ENCODE measurements around the gene MAP3K7.

The MAP3K7 gene

GRCh38 chr6:90586836-90587638 is at the start of gene MAP3K7:
TSS of gene MAP3K7 (minus strand) at chr6:90587072. CDS start at chr6:90586883, 189 bp downstream.
- TF ChIP-seq GATA1 (IDR thresholded peaks at IDR 0.05; ENCODE audit: low read depth, low read length) (no peak), POLR2A (IDR thresholded peaks at IDR 0.05; ENCODE audit: low read length) (peak; percentile 84)

DNA sequence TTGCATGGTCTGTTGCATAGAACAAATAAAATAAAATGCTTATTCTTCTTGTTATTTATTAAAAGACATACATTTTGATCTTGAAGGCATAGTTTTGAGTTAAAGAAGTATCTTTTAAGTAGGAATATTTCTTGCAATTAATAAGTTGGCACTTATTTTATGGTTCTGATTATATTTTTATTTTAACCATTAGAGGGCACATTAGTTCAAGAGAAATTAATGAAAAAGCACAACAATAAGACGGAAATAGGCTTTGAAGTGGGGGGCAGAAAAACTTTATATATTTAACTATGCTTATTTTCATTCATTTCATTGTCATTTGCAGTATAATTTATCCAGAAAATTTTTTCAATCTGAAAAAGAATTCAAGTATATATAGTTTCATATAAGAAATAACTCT is 44.2 kb upstream of the MAP3K7 start:
- DNase-seq, result no peak
- TF ChIP-seq POLR2A (IDR thresholded peaks at IDR 0.05; ENCODE audit: low read length) (no peak), GATA1 (IDR thresholded peaks at IDR 0.05; ENCODE audit: low read depth, low read length) (no peak)

More at GRCh38 chr6:90586836-90587638, at the start of gene MAP3K7:
- DNase-seq, result peak; percentile 97 to 98

- DNase-seq, result no peak
- TF ChIP-seq POLR2A (IDR thresholded peaks at IDR 0.05; ENCODE audit: low read length) (no peak), GATA1 (IDR thresholded peaks at IDR 0.05; ENCODE audit: low read depth, low read length) (no peak)
Measured at GRCh38 chr6:90621581-90621980, 34.7 kb upstream of the MAP3K7 start.

DNA sequence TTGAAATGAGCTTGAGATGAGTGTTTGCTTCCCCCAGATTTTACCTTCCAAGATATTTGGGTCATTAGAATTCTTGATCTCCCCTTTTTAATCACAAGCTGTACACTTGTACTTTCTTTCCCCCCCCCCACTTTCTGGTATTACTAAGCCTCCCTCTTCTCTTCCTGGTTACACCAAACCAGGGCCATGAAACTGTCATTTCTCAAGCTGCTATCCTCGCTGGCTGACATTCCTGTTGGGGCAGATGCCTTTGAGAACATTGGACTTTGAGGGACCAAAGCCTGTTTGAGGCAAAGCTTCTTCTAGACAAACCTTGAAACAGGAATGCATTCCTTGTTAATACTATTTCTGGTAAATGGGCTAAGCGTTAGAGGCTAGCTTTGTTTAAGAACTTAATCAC is 32.3 kb upstream of the MAP3K7 start:
- no peak for DNase-seq
- TF ChIP-seq POLR2A (IDR thresholded peaks at IDR 0.05; ENCODE audit: low read length) (no peak), GATA1 (IDR thresholded peaks at IDR 0.05; ENCODE audit: low read depth, low read length) (no peak)

GRCh38 chr6:90612313-90612680 is 25.4 kb upstream of the MAP3K7 start:
- TF ChIP-seq GATA1 (IDR thresholded peaks at IDR 0.05; ENCODE audit: low read depth, low read length) (no peak), POLR2A (IDR thresholded peaks at IDR 0.05; ENCODE audit: low read length) (no peak)
- DNase-seq, result no peak

GRCh38 chr6:90611543-90612312 is 24.9 kb upstream of the MAP3K7 start:
- DNase-seq, result no peak
- TF ChIP-seq GATA1 (IDR thresholded peaks at IDR 0.05; ENCODE audit: low read depth, low read length), result no peak
- no peak for TF ChIP-seq POLR2A (IDR thresholded peaks at IDR 0.05; ENCODE audit: low read length)

- DNase-seq, result peak; percentile 50 to 54
Measured at GRCh38 chr6:90610751-90611542, 24.1 kb upstream of the MAP3K7 start.

DNA sequence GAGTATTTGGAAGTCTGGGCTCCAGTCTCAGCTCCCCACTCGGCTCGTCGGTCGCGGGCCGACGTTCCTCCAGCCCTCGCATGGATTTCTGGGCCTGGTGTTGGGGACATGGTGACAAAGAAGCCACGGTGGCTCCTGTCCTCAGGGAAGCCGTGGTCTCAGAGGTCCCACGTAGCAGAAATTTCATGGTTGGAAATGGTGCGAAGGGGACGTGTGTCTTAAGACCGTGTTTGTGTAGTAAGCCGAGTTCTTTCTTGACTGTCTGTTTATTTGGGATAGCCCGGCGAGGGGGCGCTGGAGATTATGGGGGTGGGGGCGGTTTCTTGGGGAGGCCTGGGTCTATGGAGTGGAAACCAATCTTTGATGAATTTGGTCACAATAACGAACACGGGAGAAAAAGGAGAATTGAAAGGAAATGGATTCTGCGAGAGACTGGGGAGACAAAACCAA is 23.5 kb upstream of the MAP3K7 start:
- peak in 1 of 2 experiments; percentile 18 for DNase-seq
- TF ChIP-seq POLR2A (IDR thresholded peaks at IDR 0.05; ENCODE audit: low read length) (no peak), GATA1 (IDR thresholded peaks at IDR 0.05; ENCODE audit: low read depth, low read length) (no peak)

More at GRCh38 chr6:90610751-90611542, 24.1 kb upstream of the MAP3K7 start:
- TF ChIP-seq GATA1 (IDR thresholded peaks at IDR 0.05; ENCODE audit: low read depth, low read length), result no peak
- no peak for TF ChIP-seq POLR2A (IDR thresholded peaks at IDR 0.05; ENCODE audit: low read length)

- TF ChIP-seq POLR2A (IDR thresholded peaks at IDR 0.05; ENCODE audit: low read length) (no peak), GATA1 (IDR thresholded peaks at IDR 0.05; ENCODE audit: low read depth, low read length) (no peak)
- DNase-seq, result peak in 1 of 2 experiments; percentile 9
Measured at GRCh38 chr6:90605749-90606340, 19.0 kb upstream of the MAP3K7 start.

DNA sequence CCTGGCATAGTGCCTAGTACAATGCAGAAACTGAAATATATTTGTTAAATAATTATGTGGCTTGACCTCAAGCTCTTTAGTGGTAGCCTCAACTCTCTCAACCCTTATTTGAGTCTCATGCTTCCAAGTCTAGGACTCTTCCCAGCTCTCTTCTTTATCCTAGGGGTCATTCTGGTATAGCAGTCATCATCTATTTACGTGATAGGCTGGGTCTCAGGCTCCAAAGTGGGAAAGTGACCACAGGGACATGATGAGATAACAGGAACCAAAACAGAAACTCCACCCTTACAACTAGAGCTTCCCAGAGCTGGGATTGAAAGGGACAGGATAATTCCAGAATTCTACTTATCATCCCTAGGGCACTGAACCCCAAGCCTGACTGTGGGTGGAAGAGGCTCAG is 17.7 kb upstream of the MAP3K7 start:
- TF ChIP-seq GATA1 (IDR thresholded peaks at IDR 0.05; ENCODE audit: low read depth, low read length) (no peak), POLR2A (IDR thresholded peaks at IDR 0.05; ENCODE audit: low read length) (no peak)
- no peak for DNase-seq

DNA sequence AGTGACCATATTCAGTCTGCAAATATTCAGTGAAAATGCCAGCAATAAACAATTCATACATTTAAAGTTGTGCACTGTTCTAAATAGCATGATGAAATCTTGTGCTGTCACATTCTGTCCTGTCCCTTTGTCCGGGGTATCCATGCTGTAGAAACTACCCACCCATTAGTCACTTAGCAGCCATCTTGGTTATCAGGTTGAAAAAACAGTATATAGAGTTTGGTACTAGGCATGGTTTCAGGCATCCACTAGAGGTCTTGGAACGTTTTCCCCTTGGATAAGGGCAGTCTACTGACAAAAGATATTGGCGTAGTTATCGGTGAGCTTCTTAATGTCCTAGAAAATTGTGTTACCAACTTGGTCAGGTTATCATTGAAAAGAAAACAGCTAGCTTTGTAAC is 12.3 kb upstream of the MAP3K7 start:
- DNase-seq, result no peak
- TF ChIP-seq GATA1 (IDR thresholded peaks at IDR 0.05; ENCODE audit: low read depth, low read length) (no peak), POLR2A (IDR thresholded peaks at IDR 0.05; ENCODE audit: low read length) (no peak)

DNA sequence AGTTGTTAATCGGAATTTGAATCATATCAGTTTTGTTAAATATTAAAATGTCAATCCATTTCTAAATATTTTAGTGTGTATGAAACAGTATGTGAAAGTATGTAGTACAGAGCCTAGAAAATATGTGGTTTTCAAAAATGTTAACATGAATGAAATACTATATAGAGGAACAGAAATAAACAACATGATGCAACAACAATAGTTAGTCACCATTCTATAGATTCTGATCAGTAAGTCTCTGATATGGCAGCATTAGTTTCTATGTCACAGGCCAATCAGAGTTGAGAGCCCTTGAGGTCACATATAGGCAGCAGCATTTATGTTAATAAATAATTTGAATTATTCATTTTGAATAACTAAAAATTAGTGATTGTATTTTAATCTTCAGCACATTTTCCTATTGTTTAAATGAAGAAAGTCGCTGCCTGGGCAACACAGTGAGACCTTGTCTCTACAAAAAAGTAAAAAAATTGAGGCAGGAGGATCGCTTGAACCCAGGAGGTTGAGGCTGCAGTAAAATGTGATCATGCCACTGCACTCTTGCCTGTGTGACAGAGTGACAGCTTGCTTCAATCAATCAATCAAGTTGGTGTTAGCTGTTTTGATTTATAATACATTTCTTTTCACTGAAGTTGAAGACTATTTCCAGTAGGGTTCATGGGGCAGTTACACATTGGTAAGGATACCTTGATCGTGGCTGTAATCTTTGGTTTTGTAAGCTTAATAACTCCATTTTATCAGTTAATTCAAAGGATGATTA is 11.5 kb upstream of the MAP3K7 start:
- no peak for TF ChIP-seq GATA1 (IDR thresholded peaks at IDR 0.05; ENCODE audit: low read depth, low read length)
- TF ChIP-seq POLR2A (IDR thresholded peaks at IDR 0.05; ENCODE audit: low read length), result no peak
- DNase-seq, result peak in 1 of 2 experiments; percentile 9
